ENCODE results near the gene IYD.

IYD gene

GRCh38 chr6:150391414-150391813 is 22.6 kb downstream of the IYD start:
- H3K36me3 ChIP-seq = no peaks in the 10 kb centered on the region
- no peak overlapping the region for H3K27ac ChIP-seq
- H3K4me3 ChIP-seq (ENCODE audit: low read depth in 1 of 2, low read length in 1 of 2) = no peak overlapping the region
- H3K27me3 ChIP-seq = peaks cover 6% of the 10 kb centered on the region
- H3K4me1 ChIP-seq (ENCODE audit: control insufficient read depth in 1 of 2, insufficient read depth in 1 of 2, low read depth in 1 of 2, low read length in 1 of 2) = no peaks in the 10 kb centered on the region
- no peak for TF ChIP-seq CTCF (IDR thresholded peaks at IDR 0.05)
- no peaks in the 10 kb centered on the region for H3K9me3 ChIP-seq

GRCh38 chr6:150391890-150392289 is 23.1 kb downstream of the IYD start:
- TF ChIP-seq CTCF (IDR thresholded peaks at IDR 0.05) = no peak
- no peak overlapping the region for H3K4me3 ChIP-seq (ENCODE audit: low read depth in 1 of 2, low read length in 1 of 2)
- no peaks in the 10 kb centered on the region for H3K9me3 ChIP-seq
- H3K36me3 ChIP-seq = no peaks in the 10 kb centered on the region
- H3K4me1 ChIP-seq (ENCODE audit: control insufficient read depth in 1 of 2, insufficient read depth in 1 of 2, low read depth in 1 of 2, low read length in 1 of 2) = no peaks in the 10 kb centered on the region
- H3K27ac ChIP-seq = no peak overlapping the region
- peaks cover 6% of the 10 kb centered on the region for H3K27me3 ChIP-seq

GRCh38 chr6:150392452-150393220 is 23.8 kb downstream of the IYD start:
- Histone ChIP-seq H3K27ac (no peak overlapping the region), H3K27me3 (peaks cover 6% of the 10 kb centered on the region), H3K36me3 (no peaks in the 10 kb centered on the region), H3K4me3 (ENCODE audit: low read depth in 1 of 2, low read length in 1 of 2) (no peak overlapping the region), H3K9me3 (no peaks in the 10 kb centered on the region), H3K4me1 (ENCODE audit: control insufficient read depth in 1 of 2, insufficient read depth in 1 of 2, low read depth in 1 of 2, low read length in 1 of 2) (no peaks in the 10 kb centered on the region)
- TF ChIP-seq CTCF (IDR thresholded peaks at IDR 0.05) = no peak

- H3K27me3 ChIP-seq = peaks cover 6% of the 10 kb centered on the region
- no peak overlapping the region for H3K4me3 ChIP-seq (ENCODE audit: low read depth in 1 of 2, low read length in 1 of 2)
- H3K36me3 ChIP-seq = no peaks in the 10 kb centered on the region
- TF ChIP-seq CTCF (IDR thresholded peaks at IDR 0.05) = no peak
- H3K27ac ChIP-seq = no peak overlapping the region
- H3K9me3 ChIP-seq = no peaks in the 10 kb centered on the region
- no peaks in the 10 kb centered on the region for H3K4me1 ChIP-seq (ENCODE audit: control insufficient read depth in 1 of 2, insufficient read depth in 1 of 2, low read depth in 1 of 2, low read length in 1 of 2)
Measured at GRCh38 chr6:150394053-150394898, 25.5 kb downstream of the IYD start.

GRCh38 chr6:150394899-150395295 is 26.1 kb downstream of the IYD start:
- peaks cover 6% of the 10 kb centered on the region for H3K27me3 ChIP-seq
- no peak for TF ChIP-seq CTCF (IDR thresholded peaks at IDR 0.05)
- H3K4me1 ChIP-seq (ENCODE audit: control insufficient read depth in 1 of 2, insufficient read depth in 1 of 2, low read depth in 1 of 2, low read length in 1 of 2) = no peaks in the 10 kb centered on the region
- H3K4me3 ChIP-seq (ENCODE audit: low read depth in 1 of 2, low read length in 1 of 2) = no peak overlapping the region
- no peaks in the 10 kb centered on the region for H3K9me3 ChIP-seq
- H3K36me3 ChIP-seq = no peaks in the 10 kb centered on the region
- no peak overlapping the region for H3K27ac ChIP-seq

Measured in neutrophil (primary cell).